Inflammatory macrophage (primary cell): ENCODE data around the gene RBCK1.
A peak's percentile ranks its signal among the peaks of the same experiment; 100 is the strongest.
"Not testable (repeated sequence)": the region's sequence is repeated elsewhere in the genome, so short reads cannot be mapped to it uniquely, and the experiment has no call there.

Experiments
- DNase-seq, 2 donors: peaks; one replicate each; pipeline ENCODE4 v3.0.0-alpha.2; 2020 to 2022

Gene RBCK1

GRCh38 chr20:438571-439469, 30.7 kb downstream of the RBCK1 start:
- no peak for DNase-seq

- no peak for DNase-seq
Measured at GRCh38 chr20:440148-440547, 32.0 kb downstream of the RBCK1 start.

GRCh38 chr20:440636-441035, 32.5 kb downstream of the RBCK1 start:
- DNase-seq: no peak

- DNase-seq: no peak
Measured at GRCh38 chr20:443223-443775, 35.2 kb downstream of the RBCK1 start.

- no peak for DNase-seq
Measured at GRCh38 chr20:444117-444516, 36.0 kb downstream of the RBCK1 start.

- no peak for DNase-seq
Measured at GRCh38 chr20:444862-445426, 36.8 kb downstream of the RBCK1 start.

- DNase-seq: no peak
Measured at GRCh38 chr20:445514-446336, 37.6 kb downstream of the RBCK1 start.

- DNase-seq: not testable (repeated sequence)
Measured at GRCh38 chr20:452021-452420, 43.9 kb downstream of the RBCK1 start.

- DNase-seq: no peak
Measured at GRCh38 chr20:454951-455350, 46.9 kb downstream of the RBCK1 start.

- peak; percentile 44 to 53 for DNase-seq
Measured at GRCh38 chr20:458776-459175, 50.7 kb downstream of the RBCK1 start.

GRCh38 chr20:460180-460579, 52.1 kb downstream of the RBCK1 start:
- DNase-seq: no peak

GRCh38 chr20:460707-461106, 52.6 kb downstream of the RBCK1 start:
- peak; percentile 53 to 64 for DNase-seq

- peak; percentile 26 to 33 for DNase-seq
Measured at GRCh38 chr20:461254-462198, 53.4 kb downstream of the RBCK1 start.

- peak; percentile 86 to 93 for DNase-seq
Measured at GRCh38 chr20:462199-462991, 54.3 kb downstream of the RBCK1 start, which contains the start of gene TBC1D20. Gene TBC1D20 (minus strand): TSS chr20:462533. CDS start chr20:462405, 128 bp downstream.

GRCh38 chr20:467755-468154, 59.7 kb downstream of the RBCK1 start:
- no peak for DNase-seq

GRCh38 chr20:469746-470490, 61.8 kb downstream of the RBCK1 start:
- no peak for DNase-seq

GRCh38 chr20:472137-472846, 64.2 kb downstream of the RBCK1 start:
- no peak for DNase-seq

- no peak for DNase-seq
Measured at GRCh38 chr20:472889-473292, 64.8 kb downstream of the RBCK1 start.

- no peak for DNase-seq
Measured at GRCh38 chr20:474581-474980, 66.5 kb downstream of the RBCK1 start.
